GM18526 (cell line): ENCODE measurements around the gene GRID1.

ENCODE experiments used
- POLR2A ChIP-seq: IDR thresholded peaks from 3 replicates; pipeline ENCODE4 v1.6.1; 2011; ENCODE audit not compliant: insufficient read length; ENCODE audit errors: extremely low read depth

The GRID1 gene

GRCh38 chr10:86293396-86293791 is 73.2 kb downstream of the GRID1 start:
- TF ChIP-seq POLR2A = no peak

- TF ChIP-seq POLR2A = no peak
Observed at GRCh38 chr10:86292462-86293395, 73.9 kb downstream of the GRID1 start.

DNA sequence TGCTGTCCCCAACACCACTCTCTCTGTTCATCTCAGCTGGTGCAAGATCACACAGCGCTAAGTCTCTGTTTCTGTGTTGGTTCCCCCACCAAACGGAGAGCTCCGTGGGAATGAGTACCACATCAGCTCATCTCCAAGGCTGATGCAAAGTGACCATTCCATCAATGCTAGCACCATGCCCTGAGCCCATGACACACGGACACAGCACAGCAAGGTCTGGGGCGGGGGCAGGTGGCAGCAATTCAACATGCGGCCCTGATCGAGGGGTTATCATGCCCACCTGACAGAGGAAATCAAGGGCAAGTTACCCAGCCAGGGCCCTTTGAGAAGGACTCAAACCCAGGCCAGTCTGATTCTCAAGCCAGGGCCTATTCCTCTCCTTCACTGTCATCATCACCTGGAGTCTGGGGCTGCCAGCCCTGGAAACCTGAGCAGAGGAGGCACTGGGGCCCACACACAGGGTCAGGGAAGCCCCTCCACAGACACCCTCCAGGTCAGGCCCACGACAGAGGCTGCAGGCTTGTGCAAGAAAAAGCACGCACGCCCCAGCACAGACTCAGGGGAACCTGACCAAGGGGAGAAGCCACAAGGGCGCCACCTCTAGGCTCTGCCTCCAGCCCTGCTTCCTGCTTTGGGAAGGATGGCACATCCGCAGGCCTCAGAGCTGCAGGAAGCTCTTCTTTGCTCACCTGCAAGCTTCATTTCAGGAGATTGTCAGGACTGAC is 74.8 kb downstream of the GRID1 start:
- no peak for TF ChIP-seq POLR2A

DNA sequence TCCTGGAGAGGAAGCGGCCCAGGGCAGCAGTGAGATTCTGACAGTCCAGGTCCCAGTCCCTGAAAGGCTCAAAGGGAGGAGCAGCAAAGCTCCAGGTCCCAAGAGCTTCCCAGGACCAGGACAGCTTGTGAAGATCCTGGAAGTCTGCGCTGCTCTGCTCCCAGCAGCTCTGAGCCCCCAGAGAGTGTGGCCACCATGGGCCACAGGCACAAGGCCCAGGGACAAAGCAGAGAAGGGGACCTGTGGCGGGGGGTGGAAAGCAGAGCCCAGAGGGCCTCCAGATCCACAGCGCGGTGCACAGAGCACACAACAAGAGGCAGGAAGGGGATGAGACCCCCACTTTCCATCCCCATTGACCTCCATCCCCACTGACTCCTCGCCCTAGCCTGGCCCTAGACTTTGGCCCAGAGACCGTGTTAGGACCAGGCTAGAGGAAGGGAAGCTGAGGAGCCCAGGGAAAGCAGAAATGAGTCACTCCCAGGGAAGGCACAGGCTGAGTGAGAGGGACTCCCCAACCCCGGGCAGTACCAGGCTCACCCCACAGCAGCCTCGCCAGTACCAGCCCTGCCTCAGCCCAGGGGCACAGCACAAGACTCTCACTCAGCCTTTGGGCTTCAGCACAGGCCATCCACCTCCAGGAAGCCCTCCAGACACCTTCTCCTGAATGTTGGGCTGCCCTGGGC is 75.5 kb downstream of the GRID1 start:
- no peak for TF ChIP-seq POLR2A

DNA sequence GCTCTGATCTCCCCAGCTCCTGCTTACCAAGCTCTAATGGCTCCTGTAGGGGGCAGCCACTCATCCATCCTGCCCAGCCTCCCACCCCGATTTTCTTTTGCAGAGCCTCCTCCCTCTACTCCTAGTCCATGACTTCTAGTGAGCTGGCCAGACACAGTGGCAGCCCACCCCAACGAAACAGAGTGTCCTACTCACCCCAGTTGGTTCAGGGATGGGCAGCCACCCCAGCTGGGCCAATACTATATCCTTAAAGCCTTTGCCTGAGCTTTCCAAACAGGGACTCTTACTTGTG is 77.1 kb downstream of the GRID1 start:
- no peak for TF ChIP-seq POLR2A

DNA sequence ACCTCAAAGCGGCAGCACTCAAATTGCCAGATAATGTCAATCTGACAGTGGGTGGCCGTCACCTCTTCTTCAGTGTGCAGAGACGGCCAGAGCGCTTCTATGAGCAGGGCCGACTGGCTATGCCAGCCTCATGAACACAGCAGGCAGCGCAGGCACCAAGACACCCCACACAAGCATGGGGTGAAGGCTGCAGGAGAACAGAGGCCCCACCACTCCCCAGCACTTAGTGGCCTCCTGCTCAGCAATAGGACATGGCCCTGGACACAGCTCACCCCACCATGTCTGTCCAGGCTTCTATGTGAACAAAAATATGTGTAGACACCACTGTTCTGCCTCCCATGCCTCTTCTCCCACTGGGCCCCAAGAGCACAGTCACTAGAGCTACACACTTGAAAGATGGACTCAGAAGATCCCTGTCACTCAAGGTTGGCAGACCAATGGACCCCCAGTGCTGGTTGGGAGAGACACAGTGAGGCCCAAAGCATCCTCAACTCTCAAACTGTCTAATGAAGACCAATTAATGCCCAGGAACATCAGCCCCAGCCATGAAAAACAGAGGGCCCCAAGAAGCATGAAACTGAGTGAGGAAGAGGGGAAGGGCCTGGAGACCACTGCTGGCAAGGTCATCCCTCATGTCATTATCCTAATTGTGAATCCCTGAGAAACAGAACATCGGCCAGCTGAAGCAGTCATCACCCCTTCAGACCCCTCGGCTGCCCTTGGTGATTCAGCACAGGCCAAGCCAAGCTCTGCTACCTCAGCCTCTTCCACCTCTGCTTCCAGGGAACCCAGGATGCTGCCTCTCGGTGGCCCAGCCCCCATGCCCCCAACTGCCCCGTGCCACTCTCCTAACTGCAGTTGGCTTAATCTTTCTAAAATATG is 77.7 kb downstream of the GRID1 start:
- TF ChIP-seq POLR2A = no peak

- no peak for TF ChIP-seq POLR2A
Observed at GRCh38 chr10:86287966-86288579, 78.5 kb downstream of the GRID1 start.

DNA sequence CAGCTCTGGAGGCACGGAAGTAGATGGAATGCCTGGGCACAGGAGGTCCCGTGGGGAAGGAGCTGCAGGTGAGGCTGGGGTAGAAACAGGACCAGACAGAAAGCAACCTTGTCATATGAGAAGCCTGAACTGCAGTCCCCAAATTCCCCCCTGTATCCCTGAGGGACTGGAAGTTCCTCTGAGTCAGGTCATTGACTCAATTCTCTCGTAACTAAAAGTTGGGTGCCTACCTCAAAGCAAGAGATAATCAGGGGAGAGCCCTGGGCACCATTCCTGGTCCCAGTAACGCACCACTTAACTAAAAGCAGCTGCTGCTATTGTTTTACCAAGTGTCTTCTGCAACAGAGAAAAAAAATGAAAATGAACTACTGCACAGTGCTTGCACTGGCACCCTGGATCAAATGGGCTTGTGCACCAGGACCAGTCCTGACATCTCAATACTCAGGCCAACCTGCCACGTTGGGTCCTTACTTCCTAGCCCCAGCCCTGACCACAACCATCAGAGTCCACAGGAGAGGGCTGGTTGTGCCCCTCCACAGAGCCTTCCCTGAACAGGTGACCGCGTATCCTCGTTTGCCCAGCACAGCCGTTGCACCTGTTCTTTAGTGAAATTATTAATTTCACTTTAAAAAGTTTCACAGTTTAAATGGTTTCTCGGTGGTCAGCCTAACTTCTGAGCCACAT is 79.3 kb downstream of the GRID1 start:
- no peak for TF ChIP-seq POLR2A

GRCh38 chr10:86286236-86287109 is 80.1 kb downstream of the GRID1 start:
- TF ChIP-seq POLR2A = no peak

- TF ChIP-seq POLR2A = no peak
Observed at GRCh38 chr10:86285136-86285790, 81.3 kb downstream of the GRID1 start.

DNA sequence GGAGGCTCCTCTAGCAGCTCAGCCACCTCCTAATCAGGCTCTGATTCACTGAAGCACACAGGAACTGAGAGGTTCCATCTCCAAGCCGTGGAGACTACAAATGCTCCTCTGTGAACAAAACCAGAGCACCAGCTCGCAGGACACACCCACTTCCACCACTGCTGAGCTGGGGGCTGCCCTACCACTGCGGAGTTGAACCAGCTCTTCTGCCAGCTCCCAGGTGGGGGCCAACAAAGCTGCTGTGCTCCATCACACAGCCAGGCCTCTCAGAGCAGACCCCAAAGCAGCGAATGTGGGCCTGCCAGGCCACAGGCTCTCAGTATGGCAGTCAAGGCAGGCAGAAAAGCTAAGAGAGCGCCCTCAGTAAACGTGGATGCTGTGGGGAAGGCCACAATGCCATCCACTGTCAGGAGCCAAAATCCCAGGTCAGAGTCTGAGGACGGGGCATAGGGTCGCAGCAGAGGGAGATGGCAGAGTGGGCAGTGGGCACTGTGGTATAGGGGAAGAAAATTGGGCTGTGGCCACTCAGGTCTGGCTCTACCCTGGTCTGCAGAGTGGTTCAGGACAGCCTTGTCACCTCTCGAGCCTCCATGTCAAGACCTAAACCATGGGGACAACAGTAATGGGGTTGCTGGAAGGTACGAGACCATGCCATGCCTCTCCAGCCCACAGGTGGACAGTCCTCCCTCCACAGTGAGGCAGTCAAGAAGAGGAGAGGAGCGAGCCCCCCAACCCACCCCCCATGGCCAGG is 82.1 kb downstream of the GRID1 start:
- no peak for TF ChIP-seq POLR2A
